Measurements from ENCODE around the gene ZNF215. TPM values are rescaled to one million over a fixed set of nuclear protein-coding genes. Genes with fewer than 3 reads are reported as not detected.
"Not testable (repeated sequence)": the region's sequence is repeated elsewhere in the genome, so short reads cannot be mapped to it uniquely, and the experiment has no call there.

The ZNF215 gene
- polyA plus RNA-seq, 1 of the 3 experiments (the other 2 are of a cell fraction): 0.15 TPM

GRCh38 chr11:6898911-6899310 lies 27.3 kb upstream of the ZNF215 start:
- POLR2A ChIA-PET: no interaction called here
- no peak overlapping the region for H3K27ac ChIP-seq (ENCODE audit: low read depth in 2 of 2, low read length in 1 of 2)
- CTCF ChIA-PET: no interaction called here

GRCh38 chr11:6900327-6900999 lies 25.8 kb upstream of the ZNF215 start:
- POLR2A ChIA-PET: no interaction called here
- TF ChIP-seq, protein P1, sequence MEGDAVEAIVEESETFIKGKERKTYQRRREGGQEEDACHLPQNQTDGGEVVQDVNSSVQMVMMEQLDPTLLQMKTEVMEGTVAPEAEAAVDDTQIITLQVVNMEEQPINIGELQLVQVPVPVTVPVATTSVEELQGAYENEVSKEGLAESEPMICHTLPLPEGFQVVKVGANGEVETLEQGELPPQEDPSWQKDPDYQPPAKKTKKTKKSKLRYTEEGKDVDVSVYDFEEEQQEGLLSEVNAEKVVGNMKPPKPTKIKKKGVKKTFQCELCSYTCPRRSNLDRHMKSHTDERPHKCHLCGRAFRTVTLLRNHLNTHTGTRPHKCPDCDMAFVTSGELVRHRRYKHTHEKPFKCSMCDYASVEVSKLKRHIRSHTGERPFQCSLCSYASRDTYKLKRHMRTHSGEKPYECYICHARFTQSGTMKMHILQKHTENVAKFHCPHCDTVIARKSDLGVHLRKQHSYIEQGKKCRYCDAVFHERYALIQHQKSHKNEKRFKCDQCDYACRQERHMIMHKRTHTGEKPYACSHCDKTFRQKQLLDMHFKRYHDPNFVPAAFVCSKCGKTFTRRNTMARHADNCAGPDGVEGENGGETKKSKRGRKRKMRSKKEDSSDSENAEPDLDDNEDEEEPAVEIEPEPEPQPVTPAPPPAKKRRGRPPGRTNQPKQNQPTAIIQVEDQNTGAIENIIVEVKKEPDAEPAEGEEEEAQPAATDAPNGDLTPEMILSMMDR (IDR thresholded peaks at IDR 0.05): no peak
- no peak for TF ChIP-seq GABPA (IDR thresholded peaks at IDR 0.05; ENCODE audit: low read depth)
- CTCF ChIA-PET: interaction anchor here (0.6 kb wide), 1 partner anchor 133 kb away, joined by 3 read pairs; no protein-coding TSS in a partner anchor
- H3K9me3 ChIP-seq: no peaks in the 10 kb centered on the region
- no peaks in the 10 kb centered on the region for H3F3A ChIP-seq (replicated peaks; ENCODE audit: insufficient read depth)
- no peaks in the 10 kb centered on the region for H4K20me1 ChIP-seq (ENCODE audit: insufficient read depth)
- H3K79me2 ChIP-seq (ENCODE audit: insufficient read depth): no peaks in the 10 kb centered on the region
- H3K9ac ChIP-seq: no peak overlapping the region
- no peak overlapping the region for H3K27ac ChIP-seq (ENCODE audit: low read depth in 2 of 2, low read length in 1 of 2)
- H3K4me3 ChIP-seq (ENCODE audit: low read depth in 2 of 2, low read length in 1 of 2): no peak overlapping the region
- no peaks in the 10 kb centered on the region for H3K27me3 ChIP-seq (ENCODE audit: insufficient read depth)
- H3K4me2 ChIP-seq: no peak overlapping the region
- DNase-seq: no peak
- no peak overlapping the region for H2AFZ ChIP-seq (ENCODE audit: low read depth)
- no peaks in the 10 kb centered on the region for H3K9me2 ChIP-seq
- no peaks in the 10 kb centered on the region for H3K36me3 ChIP-seq (replicated peaks in 1 of 2; ENCODE audit: control insufficient read depth in 1 of 2, insufficient read depth in 2 of 2, low read length in 1 of 2)
- no peaks in the 10 kb centered on the region for H3K4me1 ChIP-seq (ENCODE audit: control insufficient read depth in 1 of 2, insufficient read depth in 2 of 2, low read depth in 1 of 2, low read length in 1 of 2)
- WGBS (ENCODE audit: low lambda C conversion rate): 0% methylated on average over 2 of the region's 2 CpGs

More at GRCh38 chr11:6898911-6899310, 27.3 kb upstream of the ZNF215 start:
- no peaks in the 10 kb centered on the region for H3K79me2 ChIP-seq (ENCODE audit: insufficient read depth)
- WGBS (ENCODE audit: low lambda C conversion rate): 0% methylated on average over 1 of the region's 1 CpG
- no peak overlapping the region for H3K4me3 ChIP-seq (ENCODE audit: low read depth in 2 of 2, low read length in 1 of 2)
- H3K4me1 ChIP-seq (ENCODE audit: control insufficient read depth in 1 of 2, insufficient read depth in 2 of 2, low read depth in 1 of 2, low read length in 1 of 2): no peaks in the 10 kb centered on the region
- H2AFZ ChIP-seq (ENCODE audit: low read depth): no peak overlapping the region
- H3K4me2 ChIP-seq: no peak overlapping the region
- H4K20me1 ChIP-seq (ENCODE audit: insufficient read depth): no peaks in the 10 kb centered on the region
- no peaks in the 10 kb centered on the region for H3K27me3 ChIP-seq (ENCODE audit: insufficient read depth)
- no peak overlapping the region for H3K9ac ChIP-seq
- no peaks in the 10 kb centered on the region for H3K36me3 ChIP-seq (replicated peaks in 1 of 2; ENCODE audit: control insufficient read depth in 1 of 2, insufficient read depth in 2 of 2, low read length in 1 of 2)
- H3F3A ChIP-seq (replicated peaks; ENCODE audit: insufficient read depth): no peaks in the 10 kb centered on the region
- no peaks in the 10 kb centered on the region for H3K9me3 ChIP-seq
- no peaks in the 10 kb centered on the region for H3K9me2 ChIP-seq
- DNase-seq: no peak
- TF ChIP-seq SIN3A (IDR thresholded peaks at IDR 0.05; ENCODE audit: borderline replicate concordance, low read depth, low read length): no peak
- no peak for TF ChIP-seq EP300 (IDR thresholded peaks at IDR 0.05; ENCODE audit: borderline replicate concordance in 1 of 2, low read depth in 1 of 2, low read length in 1 of 2)
- TF ChIP-seq GABPA (IDR thresholded peaks at IDR 0.05; ENCODE audit: low read depth): no peak
- no peak for TF ChIP-seq JUND (IDR thresholded peaks at IDR 0.05)
- no peak for TF ChIP-seq MAX (IDR thresholded peaks at IDR 0.05; ENCODE audit: low read depth)

GRCh38 chr11:6904804-6905203 lies 21.4 kb upstream of the ZNF215 start:
- H3K27ac ChIP-seq (ENCODE audit: low read depth in 2 of 2, low read length in 1 of 2); H3K4me2 ChIP-seq; H3F3A ChIP-seq (replicated peaks; ENCODE audit: insufficient read depth); H4K20me1 ChIP-seq (ENCODE audit: insufficient read depth); H2AFZ ChIP-seq (ENCODE audit: low read depth); H3K36me3 ChIP-seq (replicated peaks in 1 of 2; ENCODE audit: control insufficient read depth in 1 of 2, insufficient read depth in 2 of 2, low read length in 1 of 2); H3K4me3 ChIP-seq (ENCODE audit: low read depth in 2 of 2, low read length in 1 of 2); POLR2A ChIA-PET; H3K9me3 ChIP-seq; H3K9ac ChIP-seq; H3K79me2 ChIP-seq (ENCODE audit: insufficient read depth); H3K9me2 ChIP-seq; H3K4me1 ChIP-seq (ENCODE audit: control insufficient read depth in 1 of 2, insufficient read depth in 2 of 2, low read depth in 1 of 2, low read length in 1 of 2); H3K27me3 ChIP-seq (ENCODE audit: insufficient read depth); CTCF ChIA-PET; DNase-seq: not testable (repeated sequence)
- WGBS (ENCODE audit: low lambda C conversion rate): 18% methylated on average over 8 of the region's 13 CpGs

Data from SK-N-SH (cell line).